GM23338 (cell line): ENCODE results near the gene RBM38.
"Not testable (repeated sequence)": the region's sequence is repeated elsewhere in the genome, so short reads cannot be mapped to it uniquely, and the experiment has no call there.

Experiments used
- CREB1 ChIP-seq: fragments of 250-450 bp; sonication (Bioruptor Pico); IDR thresholded peaks from 2 replicates; pipeline ENCODE4 v1.5.0; 2020; ENCODE audit warnings: low read depth, mild to moderate bottlenecking, moderate library complexity
- EZH2 ChIP-seq: fragments of 200-600 bp; sonication (generic); IDR thresholded peaks from one replicate; pipeline ENCODE4 v1.8.0; 2017; ENCODE audit warnings: antibody characterized with exemption, mild to moderate bottlenecking, low read depth; ENCODE audit not compliant: unreplicated experiment
- EZH2phosphoT487 ChIP-seq: fragments of 200-600 bp; sonication (generic); IDR thresholded peaks from one replicate; pipeline ENCODE4 v1.8.1; 2018; ENCODE audit warnings: antibody characterized with exemption; ENCODE audit not compliant: unreplicated experiment
- JUNB ChIP-seq: IDR thresholded peaks from one replicate; pipeline ENCODE4 v1.6.1; 2016; ENCODE audit warnings: antibody characterized with exemption; ENCODE audit not compliant: unreplicated experiment
- NANOG ChIP-seq: IDR thresholded peaks from 2 replicates; pipeline ENCODE4 v1.6.1; 2016; ENCODE audit warnings: antibody characterized with exemption, borderline replicate concordance
- POLR2AphosphoS5 ChIP-seq: IDR thresholded peaks from 2 replicates; pipeline ENCODE4 v1.6.1; 2016; ENCODE audit warnings: antibody characterized with exemption, low read depth
- STAT1 ChIP-seq: IDR thresholded peaks from one replicate; pipeline ENCODE4 v1.6.1; 2016; ENCODE audit warnings: antibody characterized with exemption; ENCODE audit not compliant: unreplicated experiment
- ZNF114 ChIP-seq: fragments of 250-450 bp; sonication (Bioruptor Pico); IDR thresholded peaks from 2 replicates; pipeline ENCODE4 v1.5.0; 2020; ENCODE audit warnings: mild to moderate bottlenecking, moderate library complexity
- ZNF331 ChIP-seq: fragments of 250-450 bp; sonication (Bioruptor Pico); IDR thresholded peaks from 2 replicates; pipeline ENCODE4 v1.5.0; 2020; ENCODE audit warnings: low read depth, mild to moderate bottlenecking, moderate library complexity
- TF ChIP-seq, protein P1 (sequence below), 2 experiments: fragments of 200-600 bp in 1 of 2; sonication (generic) in 1 of 2; conservative IDR thresholded peaks; 2 replicates each; pipeline versions ENCODE4 v1.5.1 to v1.6.1; 2016 to 2017; ENCODE audit warnings: antibody characterized with exemption in 2 of 2, low read depth in 2 of 2, mild to moderate bottlenecking in 2 of 2, moderate library complexity in 1 of 2
- TF ChIP-seq, protein P2 (sequence below): IDR thresholded peaks from one replicate; pipeline ENCODE4 v1.6.1; 2018; ENCODE audit warnings: antibody characterized with exemption; ENCODE audit not compliant: unreplicated experiment
- TF ChIP-seq, protein P3 (sequence below): IDR thresholded peaks from 2 replicates; pipeline ENCODE4 v1.6.1; 2016; ENCODE audit warnings: antibody characterized with exemption

DNA sequence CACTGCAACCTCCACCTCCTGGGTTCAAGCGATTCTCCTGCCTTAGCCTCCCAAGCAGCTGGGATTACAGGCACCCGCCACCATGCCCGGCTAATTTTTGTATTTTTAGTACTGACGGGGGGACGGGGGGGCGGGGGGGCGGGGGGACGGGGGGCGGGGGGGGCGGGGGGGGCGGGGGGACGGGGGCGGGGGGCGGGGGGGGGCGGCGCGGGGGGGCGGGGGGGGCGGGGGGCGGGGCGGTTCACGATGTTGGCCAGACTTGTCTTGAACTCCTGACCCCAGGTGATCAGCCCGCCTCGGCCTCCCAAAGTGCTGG is 40.5 kb upstream of the RBM38 start:
- TF ChIP-seq, protein P1, sequence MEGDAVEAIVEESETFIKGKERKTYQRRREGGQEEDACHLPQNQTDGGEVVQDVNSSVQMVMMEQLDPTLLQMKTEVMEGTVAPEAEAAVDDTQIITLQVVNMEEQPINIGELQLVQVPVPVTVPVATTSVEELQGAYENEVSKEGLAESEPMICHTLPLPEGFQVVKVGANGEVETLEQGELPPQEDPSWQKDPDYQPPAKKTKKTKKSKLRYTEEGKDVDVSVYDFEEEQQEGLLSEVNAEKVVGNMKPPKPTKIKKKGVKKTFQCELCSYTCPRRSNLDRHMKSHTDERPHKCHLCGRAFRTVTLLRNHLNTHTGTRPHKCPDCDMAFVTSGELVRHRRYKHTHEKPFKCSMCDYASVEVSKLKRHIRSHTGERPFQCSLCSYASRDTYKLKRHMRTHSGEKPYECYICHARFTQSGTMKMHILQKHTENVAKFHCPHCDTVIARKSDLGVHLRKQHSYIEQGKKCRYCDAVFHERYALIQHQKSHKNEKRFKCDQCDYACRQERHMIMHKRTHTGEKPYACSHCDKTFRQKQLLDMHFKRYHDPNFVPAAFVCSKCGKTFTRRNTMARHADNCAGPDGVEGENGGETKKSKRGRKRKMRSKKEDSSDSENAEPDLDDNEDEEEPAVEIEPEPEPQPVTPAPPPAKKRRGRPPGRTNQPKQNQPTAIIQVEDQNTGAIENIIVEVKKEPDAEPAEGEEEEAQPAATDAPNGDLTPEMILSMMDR (conservative IDR thresholded peaks at IDR 0.05; ENCODE audit: low read depth in 2 of 2): not testable (repeated sequence)
- TF ChIP-seq JUNB; NANOG; EZH2phosphoT487; ZNF114 (CRISPR knock-in tag); EZH2; POLR2AphosphoS5; CREB1 (CRISPR knock-in tag); STAT1; ZNF331 (CRISPR knock-in tag): not testable (repeated sequence)
- TF ChIP-seq, protein P2, sequence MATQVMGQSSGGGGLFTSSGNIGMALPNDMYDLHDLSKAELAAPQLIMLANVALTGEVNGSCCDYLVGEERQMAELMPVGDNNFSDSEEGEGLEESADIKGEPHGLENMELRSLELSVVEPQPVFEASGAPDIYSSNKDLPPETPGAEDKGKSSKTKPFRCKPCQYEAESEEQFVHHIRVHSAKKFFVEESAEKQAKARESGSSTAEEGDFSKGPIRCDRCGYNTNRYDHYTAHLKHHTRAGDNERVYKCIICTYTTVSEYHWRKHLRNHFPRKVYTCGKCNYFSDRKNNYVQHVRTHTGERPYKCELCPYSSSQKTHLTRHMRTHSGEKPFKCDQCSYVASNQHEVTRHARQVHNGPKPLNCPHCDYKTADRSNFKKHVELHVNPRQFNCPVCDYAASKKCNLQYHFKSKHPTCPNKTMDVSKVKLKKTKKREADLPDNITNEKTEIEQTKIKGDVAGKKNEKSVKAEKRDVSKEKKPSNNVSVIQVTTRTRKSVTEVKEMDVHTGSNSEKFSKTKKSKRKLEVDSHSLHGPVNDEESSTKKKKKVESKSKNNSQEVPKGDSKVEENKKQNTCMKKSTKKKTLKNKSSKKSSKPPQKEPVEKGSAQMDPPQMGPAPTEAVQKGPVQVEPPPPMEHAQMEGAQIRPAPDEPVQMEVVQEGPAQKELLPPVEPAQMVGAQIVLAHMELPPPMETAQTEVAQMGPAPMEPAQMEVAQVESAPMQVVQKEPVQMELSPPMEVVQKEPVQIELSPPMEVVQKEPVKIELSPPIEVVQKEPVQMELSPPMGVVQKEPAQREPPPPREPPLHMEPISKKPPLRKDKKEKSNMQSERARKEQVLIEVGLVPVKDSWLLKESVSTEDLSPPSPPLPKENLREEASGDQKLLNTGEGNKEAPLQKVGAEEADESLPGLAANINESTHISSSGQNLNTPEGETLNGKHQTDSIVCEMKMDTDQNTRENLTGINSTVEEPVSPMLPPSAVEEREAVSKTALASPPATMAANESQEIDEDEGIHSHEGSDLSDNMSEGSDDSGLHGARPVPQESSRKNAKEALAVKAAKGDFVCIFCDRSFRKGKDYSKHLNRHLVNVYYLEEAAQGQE: not testable (repeated sequence)
- TF ChIP-seq, protein P3, sequence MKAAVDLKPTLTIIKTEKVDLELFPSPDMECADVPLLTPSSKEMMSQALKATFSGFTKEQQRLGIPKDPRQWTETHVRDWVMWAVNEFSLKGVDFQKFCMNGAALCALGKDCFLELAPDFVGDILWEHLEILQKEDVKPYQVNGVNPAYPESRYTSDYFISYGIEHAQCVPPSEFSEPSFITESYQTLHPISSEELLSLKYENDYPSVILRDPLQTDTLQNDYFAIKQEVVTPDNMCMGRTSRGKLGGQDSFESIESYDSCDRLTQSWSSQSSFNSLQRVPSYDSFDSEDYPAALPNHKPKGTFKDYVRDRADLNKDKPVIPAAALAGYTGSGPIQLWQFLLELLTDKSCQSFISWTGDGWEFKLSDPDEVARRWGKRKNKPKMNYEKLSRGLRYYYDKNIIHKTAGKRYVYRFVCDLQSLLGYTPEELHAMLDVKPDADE: not testable (repeated sequence)
